ENCODE data around the gene HM13. TPM values are rescaled to one million over a fixed set of nuclear protein-coding genes. Genes with fewer than 3 reads are reported as not detected.
A peak's percentile ranks its signal among the peaks of the same experiment; 100 is the strongest.

HM13 gene
- total and polyA plus RNA-seq, 2 of the 13 experiments (the other 11 are each of a cell fraction or from before 2014, with no cell fraction given): 118 to 243 TPM

DNA sequence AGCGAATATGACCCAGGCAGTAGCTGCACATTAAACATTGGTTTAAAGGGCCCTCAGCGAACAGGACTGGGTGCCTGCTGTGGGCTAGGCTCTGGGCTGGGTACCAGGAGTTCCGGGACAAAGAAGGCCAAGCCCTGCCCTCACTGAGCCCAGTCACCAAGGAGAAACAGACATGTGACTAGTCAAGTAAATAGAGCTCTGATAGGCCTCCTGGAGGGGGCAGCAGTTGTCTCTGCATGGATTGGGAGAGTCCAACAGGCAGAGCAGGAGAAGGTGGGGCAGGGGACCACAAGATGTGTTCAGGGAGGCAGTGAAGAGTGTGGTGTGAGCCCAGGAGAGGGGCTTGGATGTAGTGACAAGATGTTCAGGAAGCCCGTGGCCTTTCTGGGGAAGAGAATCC, 3.1 kb downstream of the HM13 start (continued):
- TF ChIP-seq SP1 (IDR thresholded peaks at IDR 0.05): no peak
- no peak for TF ChIP-seq SP1 (CRISPR knock-in tag; IDR thresholded peaks at IDR 0.05)
- no peak for TF ChIP-seq ZNF788 (CRISPR knock-in tag; IDR thresholded peaks at IDR 0.05; ENCODE audit: borderline replicate concordance)
- TF ChIP-seq ZNF800 (CRISPR knock-in tag; IDR thresholded peaks at IDR 0.05): no peak
- TF ChIP-seq HMGXB3 (CRISPR knock-in tag; IDR thresholded peaks at IDR 0.05; ENCODE audit: borderline replicate concordance): no peak
- peak; percentile 38; the same call in 1 of the 2 replicates for TF ChIP-seq ZNF441 (CRISPR knock-in tag; IDR thresholded peaks at IDR 0.05; ENCODE audit: borderline replicate concordance)
- TF ChIP-seq ZNF138 (CRISPR knock-in tag; IDR thresholded peaks at IDR 0.05; ENCODE audit: low read depth): no peak
- 0 out of 2 replicates have a peak, but pooled peaks have one; percentile 52 for TF ChIP-seq NRL (CRISPR knock-in tag; IDR thresholded peaks at IDR 0.05; ENCODE audit: borderline replicate concordance)
- TF ChIP-seq ZSCAN31 (CRISPR knock-in tag; IDR thresholded peaks at IDR 0.05; ENCODE audit: low read depth): no peak
- TF ChIP-seq ZMAT3 (CRISPR knock-in tag; conservative IDR thresholded peaks at IDR 0.05): 0 out of 2 replicates have a peak, but pooled peaks have one; percentile 39
- TF ChIP-seq MYC (CRISPR knock-in tag; IDR thresholded peaks at IDR 0.05; ENCODE audit: borderline replicate concordance): peak; percentile 43; the same call in 1 of the 2 replicates
- no peak for TF ChIP-seq ZNF496 (CRISPR knock-in tag; IDR thresholded peaks at IDR 0.05; ENCODE audit: insufficient replicate concordance)
- TF ChIP-seq CREB1 (IDR thresholded peaks at IDR 0.05): no peak
- no peak for TF ChIP-seq CREB1 (CRISPR knock-in tag; IDR thresholded peaks at IDR 0.05)
- no peak for TF ChIP-seq ZKSCAN1 (IDR thresholded peaks at IDR 0.05; ENCODE audit: low read length)
- TF ChIP-seq ZNF276 (CRISPR knock-in tag; IDR thresholded peaks at IDR 0.05; ENCODE audit: low read depth): no peak
- no peak for TF ChIP-seq IKZF1 (IDR thresholded peaks at IDR 0.05)
- TF ChIP-seq SRF (IDR thresholded peaks at IDR 0.05; ENCODE audit: low read depth, low read length): no peak
- no peak for TF ChIP-seq SMYD3 (CRISPR knock-in tag; IDR thresholded peaks at IDR 0.05)
- TF ChIP-seq ZBTB7B (CRISPR knock-in tag; IDR thresholded peaks at IDR 0.05): no peak
- TF ChIP-seq, protein P1, sequence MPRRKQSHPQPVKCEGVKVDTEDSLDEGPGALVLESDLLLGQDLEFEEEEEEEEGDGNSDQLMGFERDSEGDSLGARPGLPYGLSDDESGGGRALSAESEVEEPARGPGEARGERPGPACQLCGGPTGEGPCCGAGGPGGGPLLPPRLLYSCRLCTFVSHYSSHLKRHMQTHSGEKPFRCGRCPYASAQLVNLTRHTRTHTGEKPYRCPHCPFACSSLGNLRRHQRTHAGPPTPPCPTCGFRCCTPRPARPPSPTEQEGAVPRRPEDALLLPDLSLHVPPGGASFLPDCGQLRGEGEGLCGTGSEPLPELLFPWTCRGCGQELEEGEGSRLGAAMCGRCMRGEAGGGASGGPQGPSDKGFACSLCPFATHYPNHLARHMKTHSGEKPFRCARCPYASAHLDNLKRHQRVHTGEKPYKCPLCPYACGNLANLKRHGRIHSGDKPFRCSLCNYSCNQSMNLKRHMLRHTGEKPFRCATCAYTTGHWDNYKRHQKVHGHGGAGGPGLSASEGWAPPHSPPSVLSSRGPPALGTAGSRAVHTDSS (CRISPR knock-in tag; conservative IDR thresholded peaks at IDR 0.05): no peak
- TF ChIP-seq MTF2 (CRISPR knock-in tag; IDR thresholded peaks at IDR 0.05; ENCODE audit: borderline replicate concordance): 0 out of 2 replicates have a peak, but pooled peaks have one; percentile 42
- TF ChIP-seq ZSCAN29 (CRISPR knock-in tag; conservative IDR thresholded peaks at IDR 0.05): no peak

Measured in HepG2 (cell line).